HEK293 (cell line): Measurements from ENCODE around the gene GCLM.

ENCODE experiments used
- FEZF1 ChIP-seq: fragments of 450-650 bp; formaldehyde crosslinking; IDR thresholded peaks from 2 replicates; pipeline ENCODE4 v1.5.1; 2016; ENCODE audit warnings: missing biosample characterization, missing genetic modification characterization
- HOXA7 ChIP-seq: sonication (generic); formaldehyde crosslinking; IDR thresholded peaks from 2 replicates; pipeline ENCODE4 v1.8.1; 2022; ENCODE audit warnings: missing genetic modification reagents, borderline replicate concordance
- INSM2 ChIP-seq: fragments of 450-650 bp; formaldehyde crosslinking; IDR thresholded peaks from 2 replicates; pipeline ENCODE4 v1.5.1; 2016; ENCODE audit warnings: missing biosample characterization, missing genetic modification characterization
- KLF9 ChIP-seq: fragments of 450-650 bp; formaldehyde crosslinking; IDR thresholded peaks from 2 replicates; pipeline ENCODE4 v1.5.1; 2016; ENCODE audit warnings: missing biosample characterization, missing genetic modification characterization, low read depth
- REPIN1 ChIP-seq: fragments of 450-650 bp; formaldehyde crosslinking; IDR thresholded peaks from 2 replicates; pipeline ENCODE4 v1.5.1; 2017; ENCODE audit warnings: missing biosample characterization, missing genetic modification characterization, low read depth
- REST ChIP-seq: fragments of 450-650 bp; formaldehyde crosslinking; IDR thresholded peaks from 2 replicates; pipeline ENCODE4 v1.5.1; 2016; ENCODE audit warnings: missing biosample characterization, missing genetic modification characterization
- SETDB1 ChIP-seq: IDR thresholded peaks from one replicate; pipeline ENCODE4 v1.6.1; 2017; ENCODE audit warnings: mild to moderate bottlenecking, low read length, moderate library complexity, mixed read lengths; ENCODE audit not compliant: insufficient read length
- ZBTB7A ChIP-seq: fragments of 450-650 bp; formaldehyde crosslinking; IDR thresholded peaks from 2 replicates; pipeline ENCODE4 v1.5.1; 2016; ENCODE audit warnings: low read depth, missing biosample characterization, missing genetic modification characterization
- ZNF174 ChIP-seq: fragments of 450-650 bp; formaldehyde crosslinking; IDR thresholded peaks from 2 replicates; pipeline ENCODE4 v1.5.0; 2017; ENCODE audit warnings: missing biosample characterization, mild to moderate bottlenecking, missing genetic modification characterization
- ZNF221 ChIP-seq: fragments of 450-650 bp; formaldehyde crosslinking; IDR thresholded peaks from 2 replicates; pipeline ENCODE4 v1.5.1; 2017; ENCODE audit warnings: missing biosample characterization, missing genetic modification characterization, borderline replicate concordance
- ZNF23 ChIP-seq: fragments of 450-650 bp; formaldehyde crosslinking; IDR thresholded peaks from 2 replicates; pipeline ENCODE4 v1.5.1; 2016; ENCODE audit warnings: missing biosample characterization, missing genetic modification characterization, borderline replicate concordance
- ZNF341 ChIP-seq: fragments of 450-650 bp; formaldehyde crosslinking; IDR thresholded peaks from 2 replicates; pipeline ENCODE4; 2016; ENCODE audit warnings: low read depth, missing biosample characterization, missing genetic modification characterization
- ZNF404 ChIP-seq: fragments of 450-650 bp; formaldehyde crosslinking; IDR thresholded peaks from 2 replicates; pipeline ENCODE4 v1.5.1; 2017; ENCODE audit warnings: missing biosample characterization, missing genetic modification characterization
- ZNF416 ChIP-seq: fragments of 450-650 bp; formaldehyde crosslinking; IDR thresholded peaks from 2 replicates; pipeline ENCODE4 v1.5.1; 2016; ENCODE audit warnings: missing biosample characterization, missing genetic modification characterization
- ZNF513 ChIP-seq: fragments of 450-650 bp; IDR thresholded peaks from 2 replicates; pipeline ENCODE4 v1.5.1; 2018; ENCODE audit warnings: missing biosample characterization, missing genetic modification characterization
- ZNF548 ChIP-seq: fragments of 450-650 bp; formaldehyde crosslinking; IDR thresholded peaks from 2 replicates; pipeline ENCODE4 v1.5.1; 2016; ENCODE audit warnings: missing biosample characterization, missing genetic modification characterization
- ZNF555 ChIP-seq: fragments of 450-650 bp; formaldehyde crosslinking; conservative IDR thresholded peaks from 2 replicates; pipeline ENCODE4 v1.5.1; 2017; ENCODE audit warnings: missing biosample characterization, mild to moderate bottlenecking, missing genetic modification characterization, inconsistent platforms
- ZNF561 ChIP-seq: fragments of 450-650 bp; IDR thresholded peaks from 2 replicates; pipeline ENCODE4 v1.5.1; 2018; ENCODE audit warnings: missing biosample characterization, missing genetic modification characterization, borderline replicate concordance
- ZNF658 ChIP-seq: fragments of 450-650 bp; formaldehyde crosslinking; IDR thresholded peaks from 2 replicates; pipeline ENCODE4; 2016; ENCODE audit warnings: missing biosample characterization, missing genetic modification characterization
- TF ChIP-seq, protein P1 (sequence below): fragments of 450-650 bp; formaldehyde crosslinking; IDR thresholded peaks from 2 replicates; pipeline ENCODE4 v1.5.1; 2016; ENCODE audit warnings: missing biosample characterization, missing genetic modification characterization
- TF ChIP-seq, protein P2 (sequence below): fragments of 450-650 bp; formaldehyde crosslinking; IDR thresholded peaks from 2 replicates; pipeline ENCODE4 v1.5.1; 2017; ENCODE audit warnings: missing biosample characterization, missing genetic modification characterization
- TF ChIP-seq, protein P3 (sequence below): fragments of 450-650 bp; formaldehyde crosslinking; conservative IDR thresholded peaks from 2 replicates; pipeline ENCODE4 v1.5.1; 2016; ENCODE audit warnings: low read depth, missing biosample characterization, missing genetic modification characterization
- TF ChIP-seq, protein P4 (sequence below): fragments of 450-650 bp; formaldehyde crosslinking; IDR thresholded peaks from 2 replicates; pipeline ENCODE4 v1.5.1; 2016; ENCODE audit warnings: missing biosample characterization, missing genetic modification characterization

GCLM gene

GRCh38 chr1:93878889-93879586 is 30.2 kb downstream of the GCLM start, which contains the start of gene DNTTIP2 (continued):
- TF ChIP-seq, protein P1, sequence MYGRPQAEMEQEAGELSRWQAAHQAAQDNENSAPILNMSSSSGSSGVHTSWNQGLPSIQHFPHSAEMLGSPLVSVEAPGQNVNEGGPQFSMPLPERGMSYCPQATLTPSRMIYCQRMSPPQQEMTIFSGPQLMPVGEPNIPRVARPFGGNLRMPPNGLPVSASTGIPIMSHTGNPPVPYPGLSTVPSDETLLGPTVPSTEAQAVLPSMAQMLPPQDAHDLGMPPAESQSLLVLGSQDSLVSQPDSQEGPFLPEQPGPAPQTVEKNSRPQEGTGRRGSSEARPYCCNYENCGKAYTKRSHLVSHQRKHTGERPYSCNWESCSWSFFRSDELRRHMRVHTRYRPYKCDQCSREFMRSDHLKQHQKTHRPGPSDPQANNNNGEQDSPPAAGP = peak; percentile 57; the same call in 1 of the 2 replicates
- no peak for TF ChIP-seq ZNF416 (tag by site-specific recombination)
- no peak for TF ChIP-seq ZNF221
- no peak for TF ChIP-seq REST (tag by site-specific recombination)
- no peak for TF ChIP-seq ZNF174 (tag by site-specific recombination)
- no peak for TF ChIP-seq ZNF555
- no peak for TF ChIP-seq FEZF1 (tag by site-specific recombination)
- peak; percentile 80; the same call in 1 of the 2 replicates for TF ChIP-seq ZBTB7A
- TF ChIP-seq, protein P2, sequence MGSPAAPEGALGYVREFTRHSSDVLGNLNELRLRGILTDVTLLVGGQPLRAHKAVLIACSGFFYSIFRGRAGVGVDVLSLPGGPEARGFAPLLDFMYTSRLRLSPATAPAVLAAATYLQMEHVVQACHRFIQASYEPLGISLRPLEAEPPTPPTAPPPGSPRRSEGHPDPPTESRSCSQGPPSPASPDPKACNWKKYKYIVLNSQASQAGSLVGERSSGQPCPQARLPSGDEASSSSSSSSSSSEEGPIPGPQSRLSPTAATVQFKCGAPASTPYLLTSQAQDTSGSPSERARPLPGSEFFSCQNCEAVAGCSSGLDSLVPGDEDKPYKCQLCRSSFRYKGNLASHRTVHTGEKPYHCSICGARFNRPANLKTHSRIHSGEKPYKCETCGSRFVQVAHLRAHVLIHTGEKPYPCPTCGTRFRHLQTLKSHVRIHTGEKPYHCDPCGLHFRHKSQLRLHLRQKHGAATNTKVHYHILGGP (tag by site-specific recombination) = peak; percentile 87
- TF ChIP-seq, protein P3, sequence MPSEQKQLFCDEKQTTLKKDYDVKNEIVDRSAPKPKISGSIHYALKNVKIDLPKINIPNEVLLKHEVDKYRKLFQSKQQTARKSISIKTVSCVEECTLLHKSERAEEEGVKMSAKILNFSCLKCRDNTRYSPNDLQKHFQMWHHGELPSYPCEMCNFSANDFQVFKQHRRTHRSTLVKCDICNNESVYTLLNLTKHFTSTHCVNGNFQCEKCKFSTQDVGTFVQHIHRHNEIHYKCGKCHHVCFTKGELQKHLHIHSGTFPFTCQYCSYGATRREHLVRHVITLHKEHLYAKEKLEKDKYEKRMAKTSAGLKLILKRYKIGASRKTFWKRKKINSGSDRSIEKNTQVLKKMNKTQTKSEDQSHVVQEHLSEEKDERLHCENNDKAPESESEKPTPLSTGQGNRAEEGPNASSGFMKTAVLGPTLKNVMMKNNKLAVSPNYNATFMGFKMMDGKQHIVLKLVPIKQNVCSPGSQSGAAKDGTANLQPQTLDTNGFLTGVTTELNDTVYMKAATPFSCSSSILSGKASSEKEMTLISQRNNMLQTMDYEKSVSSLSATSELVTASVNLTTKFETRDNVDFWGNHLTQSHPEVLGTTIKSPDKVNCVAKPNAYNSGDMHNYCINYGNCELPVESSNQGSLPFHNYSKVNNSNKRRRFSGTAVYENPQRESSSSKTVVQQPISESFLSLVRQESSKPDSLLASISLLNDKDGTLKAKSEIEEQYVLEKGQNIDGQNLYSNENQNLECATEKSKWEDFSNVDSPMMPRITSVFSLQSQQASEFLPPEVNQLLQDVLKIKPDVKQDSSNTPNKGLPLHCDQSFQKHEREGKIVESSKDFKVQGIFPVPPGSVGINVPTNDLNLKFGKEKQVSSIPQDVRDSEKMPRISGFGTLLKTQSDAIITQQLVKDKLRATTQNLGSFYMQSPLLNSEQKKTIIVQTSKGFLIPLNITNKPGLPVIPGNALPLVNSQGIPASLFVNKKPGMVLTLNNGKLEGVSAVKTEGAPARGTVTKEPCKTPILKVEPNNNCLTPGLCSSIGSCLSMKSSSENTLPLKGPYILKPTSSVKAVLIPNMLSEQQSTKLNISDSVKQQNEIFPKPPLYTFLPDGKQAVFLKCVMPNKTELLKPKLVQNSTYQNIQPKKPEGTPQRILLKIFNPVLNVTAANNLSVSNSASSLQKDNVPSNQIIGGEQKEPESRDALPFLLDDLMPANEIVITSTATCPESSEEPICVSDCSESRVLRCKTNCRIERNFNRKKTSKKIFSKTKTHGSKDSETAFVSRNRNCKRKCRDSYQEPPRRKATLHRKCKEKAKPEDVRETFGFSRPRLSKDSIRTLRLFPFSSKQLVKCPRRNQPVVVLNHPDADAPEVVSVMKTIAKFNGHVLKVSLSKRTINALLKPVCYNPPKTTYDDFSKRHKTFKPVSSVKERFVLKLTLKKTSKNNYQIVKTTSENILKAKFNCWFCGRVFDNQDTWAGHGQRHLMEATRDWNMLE (tag by site-specific recombination) = peak; percentile 94
- no peak for TF ChIP-seq ZNF404 (tag by site-specific recombination)
- TF ChIP-seq ZNF341 (tag by site-specific recombination) = no peak
- TF ChIP-seq ZNF23 (tag by site-specific recombination) = no peak
- TF ChIP-seq HOXA7 (CRISPR knock-in tag) = no peak
- no peak for TF ChIP-seq ZNF548 (tag by site-specific recombination)
- no peak for TF ChIP-seq KLF9 (tag by site-specific recombination)
- no peak for TF ChIP-seq SETDB1
- 0 out of 2 replicates have a peak, but pooled peaks have one; percentile 28 for TF ChIP-seq ZNF561 (tag by site-specific recombination)
- 0 out of 2 replicates have a peak, but pooled peaks have one; percentile 36 for TF ChIP-seq ZNF513 (tag by site-specific recombination)
- TF ChIP-seq INSM2 = peak; percentile 63; the same call in 1 of the 2 replicates
- TF ChIP-seq REPIN1 (tag by site-specific recombination) = no peak
- TF ChIP-seq ZNF658 (tag by site-specific recombination) = no peak
- TF ChIP-seq, protein P4, sequence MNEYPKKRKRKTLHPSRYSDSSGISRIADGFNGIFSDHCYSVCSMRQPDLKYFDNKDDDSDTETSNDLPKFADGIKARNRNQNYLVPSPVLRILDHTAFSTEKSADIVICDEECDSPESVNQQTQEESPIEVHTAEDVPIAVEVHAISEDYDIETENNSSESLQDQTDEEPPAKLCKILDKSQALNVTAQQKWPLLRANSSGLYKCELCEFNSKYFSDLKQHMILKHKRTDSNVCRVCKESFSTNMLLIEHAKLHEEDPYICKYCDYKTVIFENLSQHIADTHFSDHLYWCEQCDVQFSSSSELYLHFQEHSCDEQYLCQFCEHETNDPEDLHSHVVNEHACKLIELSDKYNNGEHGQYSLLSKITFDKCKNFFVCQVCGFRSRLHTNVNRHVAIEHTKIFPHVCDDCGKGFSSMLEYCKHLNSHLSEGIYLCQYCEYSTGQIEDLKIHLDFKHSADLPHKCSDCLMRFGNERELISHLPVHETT (tag by site-specific recombination) = no peak; the same call in 1 of the 2 replicates
